Measurements from ENCODE around the gene TWIST1. TPM values are rescaled to one million over a fixed set of nuclear protein-coding genes. Genes with fewer than 3 reads are reported as not detected.

Gene TWIST1
- polyA plus RNA-seq, 1 of the 3 experiments (the other 2 are of a cell fraction) = 170 TPM

GRCh38 chr7:19110026-19110730 is 7.3 kb downstream of the TWIST1 start:
- Histone ChIP-seq H3K9ac (peak overlapping the region; percentile 95), H3K4me2 (peak overlapping the region; percentile 88), H3F3A (replicated peaks; ENCODE audit: insufficient read depth) (peaks cover 54% of the 10 kb centered on the region), H3K36me3 (replicated peaks in 1 of 2; ENCODE audit: control insufficient read depth in 1 of 2, insufficient read depth in 2 of 2, low read length in 1 of 2) (peaks cover 37 to 64% of the 10 kb centered on the region in 2 experiments), H3K27ac (ENCODE audit: low read depth in 2 of 2, low read length in 1 of 2) (peak overlapping the region; percentile 96 to 100), H3K9me3 (no peaks in the 10 kb centered on the region), H3K4me3 (ENCODE audit: low read depth in 2 of 2, low read length in 1 of 2) (peak overlapping the region; percentile 92 to 100), H4K20me1 (ENCODE audit: insufficient read depth) (peaks cover 14% of the 10 kb centered on the region), H3K9me2 (no peaks in the 10 kb centered on the region), H3K27me3 (ENCODE audit: insufficient read depth) (no peaks in the 10 kb centered on the region), H3K79me2 (ENCODE audit: insufficient read depth) (peaks cover 100% of the 10 kb centered on the region), H3K4me1 (ENCODE audit: control insufficient read depth in 1 of 2, insufficient read depth in 2 of 2, low read depth in 1 of 2, low read length in 1 of 2) (peaks cover 17 to 57% of the 10 kb centered on the region in 2 experiments; a peak in 3 of 4 replicates), H2AFZ (ENCODE audit: low read depth) (no peak overlapping the region)
- POLR2A ChIA-PET = interaction anchor here (0.6 to 7.2 kb wide), 12 partner anchors 7 to 417 kb away, joined by 3 to 151 read pairs (median 25); partner anchors contain the start of gene TWIST1
- CTCF ChIA-PET = interaction anchor here (0.7 to 7.5 kb wide), 7 partner anchors 8 to 758 kb away, joined by 3 to 92 read pairs (median 8); partner anchors contain the start of gene TWIST1
- WGBS (ENCODE audit: low lambda C conversion rate) = 10% methylated on average over 11 of the region's 11 CpGs
- DNase-seq = no peak
- TF ChIP-seq, protein P1, sequence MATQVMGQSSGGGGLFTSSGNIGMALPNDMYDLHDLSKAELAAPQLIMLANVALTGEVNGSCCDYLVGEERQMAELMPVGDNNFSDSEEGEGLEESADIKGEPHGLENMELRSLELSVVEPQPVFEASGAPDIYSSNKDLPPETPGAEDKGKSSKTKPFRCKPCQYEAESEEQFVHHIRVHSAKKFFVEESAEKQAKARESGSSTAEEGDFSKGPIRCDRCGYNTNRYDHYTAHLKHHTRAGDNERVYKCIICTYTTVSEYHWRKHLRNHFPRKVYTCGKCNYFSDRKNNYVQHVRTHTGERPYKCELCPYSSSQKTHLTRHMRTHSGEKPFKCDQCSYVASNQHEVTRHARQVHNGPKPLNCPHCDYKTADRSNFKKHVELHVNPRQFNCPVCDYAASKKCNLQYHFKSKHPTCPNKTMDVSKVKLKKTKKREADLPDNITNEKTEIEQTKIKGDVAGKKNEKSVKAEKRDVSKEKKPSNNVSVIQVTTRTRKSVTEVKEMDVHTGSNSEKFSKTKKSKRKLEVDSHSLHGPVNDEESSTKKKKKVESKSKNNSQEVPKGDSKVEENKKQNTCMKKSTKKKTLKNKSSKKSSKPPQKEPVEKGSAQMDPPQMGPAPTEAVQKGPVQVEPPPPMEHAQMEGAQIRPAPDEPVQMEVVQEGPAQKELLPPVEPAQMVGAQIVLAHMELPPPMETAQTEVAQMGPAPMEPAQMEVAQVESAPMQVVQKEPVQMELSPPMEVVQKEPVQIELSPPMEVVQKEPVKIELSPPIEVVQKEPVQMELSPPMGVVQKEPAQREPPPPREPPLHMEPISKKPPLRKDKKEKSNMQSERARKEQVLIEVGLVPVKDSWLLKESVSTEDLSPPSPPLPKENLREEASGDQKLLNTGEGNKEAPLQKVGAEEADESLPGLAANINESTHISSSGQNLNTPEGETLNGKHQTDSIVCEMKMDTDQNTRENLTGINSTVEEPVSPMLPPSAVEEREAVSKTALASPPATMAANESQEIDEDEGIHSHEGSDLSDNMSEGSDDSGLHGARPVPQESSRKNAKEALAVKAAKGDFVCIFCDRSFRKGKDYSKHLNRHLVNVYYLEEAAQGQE (IDR thresholded peaks at IDR 0.05; ENCODE audit: low read depth, low read length) = no peak
- TF ChIP-seq RCOR1 (IDR thresholded peaks at IDR 0.05; ENCODE audit: low read length) (no peak; the same call in 1 of the 2 replicates), ELF1 (IDR thresholded peaks at IDR 0.05) (no peak), CHD2 (IDR thresholded peaks at IDR 0.05; ENCODE audit: low read length, partially characterized antibody) (no peak), JUND (IDR thresholded peaks at IDR 0.05) (0 out of 2 replicates have a peak, but pooled peaks have one; percentile 7), SIN3A (IDR thresholded peaks at IDR 0.05; ENCODE audit: borderline replicate concordance, low read depth, low read length) (no peak), MEF2A (IDR thresholded peaks at IDR 0.05; ENCODE audit: borderline replicate concordance, low read depth) (no peak), NRF1 (IDR thresholded peaks at IDR 0.05; ENCODE audit: low read depth, low read length) (no peak), POLR2AphosphoS5 (IDR thresholded peaks at IDR 0.05; ENCODE audit: low read depth, low read length) (peak; percentile 46), RFX5 (IDR thresholded peaks at IDR 0.05; ENCODE audit: low read length) (no peak), MXI1 (IDR thresholded peaks at IDR 0.05; ENCODE audit: low read depth, low read length) (no peak; the same call in 1 of the 2 replicates), SMC3 (IDR thresholded peaks at IDR 0.05; ENCODE audit: low read depth, low read length) (no peak), GATA2 (CRISPR knock-in tag; IDR thresholded peaks at IDR 0.05) (no peak), TEAD4 (IDR thresholded peaks at IDR 0.05; ENCODE audit: borderline replicate concordance, insufficient read depth) (no peak), NFIC (IDR thresholded peaks at IDR 0.05; ENCODE audit: borderline replicate concordance) (peak; percentile 5; the same call in 1 of the 2 replicates), RXRA (IDR thresholded peaks at IDR 0.05; ENCODE audit: borderline replicate concordance, low read depth) (no peak), YY1 (IDR thresholded peaks at IDR 0.05; ENCODE audit: low read depth) (no peak), RAD21 (IDR thresholded peaks at IDR 0.05; ENCODE audit: low read length) (no peak), TAF1 (IDR thresholded peaks at IDR 0.05; ENCODE audit: borderline replicate concordance, low read depth, low read length) (no peak), MAX (IDR thresholded peaks at IDR 0.05; ENCODE audit: low read depth) (0 out of 2 replicates have a peak, but pooled peaks have one; percentile 32), FOXM1 (IDR thresholded peaks at IDR 0.05; ENCODE audit: low read depth) (0 out of 2 replicates have a peak, but pooled peaks have one; percentile 19), EZH2phosphoT487 (IDR thresholded peaks at IDR 0.05; ENCODE audit: borderline replicate concordance, low read depth) (no peak)
- TF ChIP-seq, protein P2, sequence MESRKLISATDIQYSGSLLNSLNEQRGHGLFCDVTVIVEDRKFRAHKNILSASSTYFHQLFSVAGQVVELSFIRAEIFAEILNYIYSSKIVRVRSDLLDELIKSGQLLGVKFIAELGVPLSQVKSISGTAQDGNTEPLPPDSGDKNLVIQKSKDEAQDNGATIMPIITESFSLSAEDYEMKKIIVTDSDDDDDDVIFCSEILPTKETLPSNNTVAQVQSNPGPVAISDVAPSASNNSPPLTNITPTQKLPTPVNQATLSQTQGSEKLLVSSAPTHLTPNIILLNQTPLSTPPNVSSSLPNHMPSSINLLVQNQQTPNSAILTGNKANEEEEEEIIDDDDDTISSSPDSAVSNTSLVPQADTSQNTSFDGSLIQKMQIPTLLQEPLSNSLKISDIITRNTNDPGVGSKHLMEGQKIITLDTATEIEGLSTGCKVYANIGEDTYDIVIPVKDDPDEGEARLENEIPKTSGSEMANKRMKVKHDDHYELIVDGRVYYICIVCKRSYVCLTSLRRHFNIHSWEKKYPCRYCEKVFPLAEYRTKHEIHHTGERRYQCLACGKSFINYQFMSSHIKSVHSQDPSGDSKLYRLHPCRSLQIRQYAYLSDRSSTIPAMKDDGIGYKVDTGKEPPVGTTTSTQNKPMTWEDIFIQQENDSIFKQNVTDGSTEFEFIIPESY (IDR thresholded peaks at IDR 0.05; ENCODE audit: borderline replicate concordance, low read depth) = no peak
- TF ChIP-seq, protein P3, sequence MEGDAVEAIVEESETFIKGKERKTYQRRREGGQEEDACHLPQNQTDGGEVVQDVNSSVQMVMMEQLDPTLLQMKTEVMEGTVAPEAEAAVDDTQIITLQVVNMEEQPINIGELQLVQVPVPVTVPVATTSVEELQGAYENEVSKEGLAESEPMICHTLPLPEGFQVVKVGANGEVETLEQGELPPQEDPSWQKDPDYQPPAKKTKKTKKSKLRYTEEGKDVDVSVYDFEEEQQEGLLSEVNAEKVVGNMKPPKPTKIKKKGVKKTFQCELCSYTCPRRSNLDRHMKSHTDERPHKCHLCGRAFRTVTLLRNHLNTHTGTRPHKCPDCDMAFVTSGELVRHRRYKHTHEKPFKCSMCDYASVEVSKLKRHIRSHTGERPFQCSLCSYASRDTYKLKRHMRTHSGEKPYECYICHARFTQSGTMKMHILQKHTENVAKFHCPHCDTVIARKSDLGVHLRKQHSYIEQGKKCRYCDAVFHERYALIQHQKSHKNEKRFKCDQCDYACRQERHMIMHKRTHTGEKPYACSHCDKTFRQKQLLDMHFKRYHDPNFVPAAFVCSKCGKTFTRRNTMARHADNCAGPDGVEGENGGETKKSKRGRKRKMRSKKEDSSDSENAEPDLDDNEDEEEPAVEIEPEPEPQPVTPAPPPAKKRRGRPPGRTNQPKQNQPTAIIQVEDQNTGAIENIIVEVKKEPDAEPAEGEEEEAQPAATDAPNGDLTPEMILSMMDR (IDR thresholded peaks at IDR 0.05) = no peak
- TF ChIP-seq, protein P4, sequence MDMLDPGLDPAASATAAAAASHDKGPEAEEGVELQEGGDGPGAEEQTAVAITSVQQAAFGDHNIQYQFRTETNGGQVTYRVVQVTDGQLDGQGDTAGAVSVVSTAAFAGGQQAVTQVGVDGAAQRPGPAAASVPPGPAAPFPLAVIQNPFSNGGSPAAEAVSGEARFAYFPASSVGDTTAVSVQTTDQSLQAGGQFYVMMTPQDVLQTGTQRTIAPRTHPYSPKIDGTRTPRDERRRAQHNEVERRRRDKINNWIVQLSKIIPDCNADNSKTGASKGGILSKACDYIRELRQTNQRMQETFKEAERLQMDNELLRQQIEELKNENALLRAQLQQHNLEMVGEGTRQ (IDR thresholded peaks at IDR 0.05; ENCODE audit: borderline replicate concordance, low read depth, low read length) = no peak

All from SK-N-SH (cell line).